Measurements from ENCODE around the gene GFPT1. TPM values are rescaled to one million over a fixed set of nuclear protein-coding genes. Genes with fewer than 3 reads are reported as not detected.

The GFPT1 gene
- total and polyA plus RNA-seq, 9 of the 15 experiments (the other 6 are each of a cell fraction or from before 2014, with no cell fraction given): 6.6 to 38.3 (median 15.9) TPM

DNA sequence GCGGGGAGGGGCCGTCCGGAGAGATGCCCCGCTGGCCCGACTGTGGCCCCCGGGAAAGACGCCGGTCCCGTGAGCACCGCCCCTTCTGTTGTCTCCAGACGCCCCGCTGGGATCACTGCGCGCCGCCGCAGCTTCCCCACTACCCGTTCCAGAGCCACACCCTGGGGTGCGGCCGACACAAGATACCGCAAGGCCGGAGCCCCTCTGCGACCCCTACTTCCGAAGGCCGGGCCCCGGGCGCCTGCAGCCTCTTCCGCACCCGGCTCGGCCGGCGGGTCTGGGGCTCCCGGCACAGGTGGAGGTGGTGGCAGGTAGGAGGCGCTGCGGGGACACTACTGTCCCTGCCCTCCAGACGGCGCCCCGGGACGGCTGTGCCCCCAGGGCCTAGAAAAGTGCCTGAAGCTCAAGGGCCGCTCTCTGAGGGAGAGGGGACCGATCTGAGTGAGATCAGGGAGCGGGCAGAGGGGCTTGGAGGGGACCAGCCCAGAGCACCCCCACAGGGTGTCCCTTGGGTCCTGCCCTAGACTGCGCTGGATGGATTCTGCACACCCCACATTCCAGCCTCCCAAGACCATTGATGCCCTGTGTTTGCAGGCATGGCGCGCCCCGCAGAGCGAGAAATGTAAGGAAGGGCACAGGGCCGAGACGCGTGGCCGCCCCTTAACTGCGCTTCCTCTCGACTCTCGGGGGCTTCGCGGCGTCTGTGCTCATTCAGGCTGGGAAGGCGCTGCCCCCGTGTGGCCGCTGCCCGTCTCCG is 80.0 kb downstream of the GFPT1 start (continued):
- TF ChIP-seq, protein P1, sequence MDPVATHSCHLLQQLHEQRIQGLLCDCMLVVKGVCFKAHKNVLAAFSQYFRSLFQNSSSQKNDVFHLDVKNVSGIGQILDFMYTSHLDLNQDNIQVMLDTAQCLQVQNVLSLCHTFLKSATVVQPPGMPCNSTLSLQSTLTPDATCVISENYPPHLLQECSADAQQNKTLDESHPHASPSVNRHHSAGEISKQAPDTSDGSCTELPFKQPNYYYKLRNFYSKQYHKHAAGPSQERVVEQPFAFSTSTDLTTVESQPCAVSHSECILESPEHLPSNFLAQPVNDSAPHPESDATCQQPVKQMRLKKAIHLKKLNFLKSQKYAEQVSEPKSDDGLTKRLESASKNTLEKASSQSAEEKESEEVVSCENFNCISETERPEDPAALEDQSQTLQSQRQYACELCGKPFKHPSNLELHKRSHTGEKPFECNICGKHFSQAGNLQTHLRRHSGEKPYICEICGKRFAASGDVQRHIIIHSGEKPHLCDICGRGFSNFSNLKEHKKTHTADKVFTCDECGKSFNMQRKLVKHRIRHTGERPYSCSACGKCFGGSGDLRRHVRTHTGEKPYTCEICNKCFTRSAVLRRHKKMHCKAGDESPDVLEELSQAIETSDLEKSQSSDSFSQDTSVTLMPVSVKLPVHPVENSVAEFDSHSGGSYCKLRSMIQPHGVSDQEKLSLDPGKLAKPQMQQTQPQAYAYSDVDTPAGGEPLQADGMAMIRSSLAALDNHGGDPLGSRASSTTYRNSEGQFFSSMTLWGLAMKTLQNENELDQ (CRISPR knock-in tag; IDR thresholded peaks at IDR 0.05; ENCODE audit: borderline replicate concordance): no peak
- TF ChIP-seq GABPA (tag; conservative IDR thresholded peaks at IDR 0.05; ENCODE audit: low read depth): no peak
- TF ChIP-seq NFIX (CRISPR knock-in tag; IDR thresholded peaks at IDR 0.05; ENCODE audit: low read depth): no peak
- no peak for TF ChIP-seq SMARCB1 (IDR thresholded peaks at IDR 0.05; ENCODE audit: insufficient read length, low read depth)
- no peak for TF ChIP-seq MAFG (tag; conservative IDR thresholded peaks at IDR 0.05)
- TF ChIP-seq FOXK1 (CRISPR knock-in tag; IDR thresholded peaks at IDR 0.05; ENCODE audit: borderline replicate concordance): no peak
- TF ChIP-seq BCOR (IDR thresholded peaks at IDR 0.05): 0 out of 2 replicates have a peak, but pooled peaks have one; percentile 9
- no peak for TF ChIP-seq TAF15 (IDR thresholded peaks at IDR 0.05; ENCODE audit: low read depth, low read length)
- TF ChIP-seq, protein P2, sequence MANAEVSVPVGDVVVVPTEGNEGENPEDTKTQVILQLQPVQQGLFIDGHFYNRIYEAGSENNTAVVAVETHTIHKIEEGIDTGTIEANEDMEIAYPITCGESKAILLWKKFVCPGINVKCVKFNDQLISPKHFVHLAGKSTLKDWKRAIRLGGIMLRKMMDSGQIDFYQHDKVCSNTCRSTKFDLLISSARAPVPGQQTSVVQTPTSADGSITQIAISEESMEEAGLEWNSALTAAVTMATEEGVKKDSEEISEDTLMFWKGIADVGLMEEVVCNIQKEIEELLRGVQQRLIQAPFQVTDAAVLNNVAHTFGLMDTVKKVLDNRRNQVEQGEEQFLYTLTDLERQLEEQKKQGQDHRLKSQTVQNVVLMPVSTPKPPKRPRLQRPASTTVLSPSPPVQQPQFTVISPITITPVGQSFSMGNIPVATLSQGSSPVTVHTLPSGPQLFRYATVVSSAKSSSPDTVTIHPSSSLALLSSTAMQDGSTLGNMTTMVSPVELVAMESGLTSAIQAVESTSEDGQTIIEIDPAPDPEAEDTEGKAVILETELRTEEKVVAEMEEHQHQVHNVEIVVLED (CRISPR knock-in tag; IDR thresholded peaks at IDR 0.05): no peak
- no peak for TF ChIP-seq CC2D1A (IDR thresholded peaks at IDR 0.05)
- TF ChIP-seq ZNF76 (CRISPR knock-in tag; IDR thresholded peaks at IDR 0.05; ENCODE audit: borderline replicate concordance): no peak
- peak; percentile 25; the same call in 1 of the 2 replicates for TF ChIP-seq MYC (IDR thresholded peaks at IDR 0.05; ENCODE audit: low read depth, low read length)
- TF ChIP-seq MYC (CRISPR knock-in tag; IDR thresholded peaks at IDR 0.05; ENCODE audit: borderline replicate concordance, low read depth): no peak
- TF ChIP-seq HMGXB4 (CRISPR knock-in tag; IDR thresholded peaks at IDR 0.05): no peak; the same call in 1 of the 2 replicates
- TF ChIP-seq MED1 (CRISPR knock-in tag; IDR thresholded peaks at IDR 0.05; ENCODE audit: borderline replicate concordance): no peak
- no peak for TF ChIP-seq MYBL2 (IDR thresholded peaks at IDR 0.05; ENCODE audit: low read depth)
- TF ChIP-seq MYBL2 (CRISPR knock-in tag; IDR thresholded peaks at IDR 0.05; ENCODE audit: borderline replicate concordance): no peak
- no peak for TF ChIP-seq TRIM28 (IDR thresholded peaks at IDR 0.05)
